GM19193 (cell line): ENCODE measurements around the gene AKT2.

Experiments used
- POLR2A ChIP-seq: IDR thresholded peaks from 4 replicates; pipeline ENCODE4 v1.6.1; 2011; ENCODE audit not compliant: insufficient read depth, insufficient read length; ENCODE audit errors: extremely low read depth

Gene AKT2

DNA sequence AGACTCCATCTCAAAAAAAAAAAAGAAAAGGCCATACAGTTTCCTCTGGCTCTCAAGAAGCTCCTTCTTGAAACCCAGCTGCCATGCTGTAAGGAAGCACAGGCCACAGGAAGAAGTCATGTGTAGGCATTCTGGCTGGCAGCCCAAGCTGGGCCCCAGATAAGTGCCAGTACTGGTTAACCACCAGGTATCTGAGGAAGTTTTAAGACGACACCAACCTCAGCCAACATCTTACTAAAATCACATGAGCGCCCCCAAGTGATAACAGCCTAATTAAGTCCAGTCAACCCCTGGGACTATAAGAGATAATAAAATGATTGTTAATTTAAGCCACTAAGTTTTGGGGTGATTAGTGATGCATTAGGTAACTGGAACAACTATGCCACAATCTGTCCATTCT is 27.4 kb upstream of the AKT2 start:
- TF ChIP-seq POLR2A = no peak

DNA sequence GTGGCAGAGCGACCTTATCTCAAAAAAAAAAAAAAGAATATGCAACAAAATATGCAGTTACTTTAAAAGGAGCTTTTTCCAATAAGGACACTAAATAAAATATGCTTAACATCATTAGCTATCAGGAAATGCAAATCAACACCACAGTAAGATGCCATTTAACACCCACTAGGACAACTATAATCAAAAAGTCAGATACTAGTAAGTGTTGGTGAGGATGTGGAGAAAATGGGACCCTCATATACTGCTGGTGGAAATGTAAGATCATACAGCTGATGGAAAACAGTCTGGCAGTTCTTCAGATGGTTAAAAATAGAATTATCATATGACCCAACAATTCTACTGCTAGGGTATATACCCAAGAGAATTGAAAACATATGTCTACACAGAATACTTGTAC is 24.5 kb upstream of the AKT2 start:
- no peak for TF ChIP-seq POLR2A

DNA sequence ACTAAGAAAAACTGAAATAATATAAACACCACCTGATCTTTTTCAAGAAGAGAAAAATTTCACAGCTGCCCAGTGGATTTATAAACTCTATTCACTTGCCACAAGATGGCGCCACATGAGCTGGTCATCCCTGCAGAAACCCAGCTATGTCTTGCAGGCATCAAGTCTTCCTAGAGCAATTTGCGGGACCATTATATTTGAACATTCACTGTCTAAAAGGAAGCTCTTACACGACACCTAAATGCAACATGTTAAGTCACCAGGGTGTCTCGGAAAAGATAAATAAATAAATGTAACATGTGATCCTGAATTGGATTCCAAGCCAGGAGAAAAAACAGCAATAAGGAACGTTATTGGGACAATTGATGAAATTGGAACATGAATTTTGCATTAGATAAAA is 20.3 kb upstream of the AKT2 start:
- no peak for TF ChIP-seq POLR2A

DNA sequence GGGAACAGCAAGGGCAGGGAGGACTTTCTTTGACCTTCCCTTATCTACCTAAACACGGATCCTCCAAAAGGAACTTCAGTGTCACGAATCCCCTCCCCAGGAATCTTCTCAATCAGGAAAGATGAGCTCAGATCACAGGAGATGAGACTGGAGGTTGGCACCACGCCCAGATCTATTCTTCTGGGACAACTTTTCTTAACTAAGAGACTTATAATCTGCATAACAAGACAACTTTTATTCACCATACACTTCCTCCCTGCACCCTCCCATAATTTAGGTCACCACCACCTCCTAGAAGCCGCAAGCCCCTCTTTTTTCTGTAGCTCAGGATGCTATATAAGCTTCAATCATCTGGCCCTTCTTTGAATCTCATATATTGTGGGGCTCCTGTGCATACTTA is 19.2 kb upstream of the AKT2 start:
- no peak for TF ChIP-seq POLR2A

DNA sequence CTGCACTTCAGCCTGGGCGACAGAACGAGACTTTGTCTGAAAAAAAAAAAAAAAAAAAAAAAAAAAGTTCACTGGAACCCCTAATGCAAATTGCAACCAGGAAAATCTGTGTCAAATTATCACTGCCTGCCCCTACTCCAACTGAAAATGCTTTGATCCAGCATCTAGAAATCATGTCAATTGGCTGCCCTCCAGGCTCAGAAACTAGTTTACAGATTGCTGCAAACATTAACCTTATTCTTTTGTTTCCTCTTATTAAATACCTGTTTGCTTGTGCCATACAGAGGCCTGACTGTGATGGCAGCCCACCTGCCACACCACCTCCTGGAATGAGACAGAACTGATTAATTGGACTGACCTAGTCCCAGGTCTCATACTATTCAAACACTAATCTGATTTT is 18.6 kb upstream of the AKT2 start:
- TF ChIP-seq POLR2A = no peak

DNA sequence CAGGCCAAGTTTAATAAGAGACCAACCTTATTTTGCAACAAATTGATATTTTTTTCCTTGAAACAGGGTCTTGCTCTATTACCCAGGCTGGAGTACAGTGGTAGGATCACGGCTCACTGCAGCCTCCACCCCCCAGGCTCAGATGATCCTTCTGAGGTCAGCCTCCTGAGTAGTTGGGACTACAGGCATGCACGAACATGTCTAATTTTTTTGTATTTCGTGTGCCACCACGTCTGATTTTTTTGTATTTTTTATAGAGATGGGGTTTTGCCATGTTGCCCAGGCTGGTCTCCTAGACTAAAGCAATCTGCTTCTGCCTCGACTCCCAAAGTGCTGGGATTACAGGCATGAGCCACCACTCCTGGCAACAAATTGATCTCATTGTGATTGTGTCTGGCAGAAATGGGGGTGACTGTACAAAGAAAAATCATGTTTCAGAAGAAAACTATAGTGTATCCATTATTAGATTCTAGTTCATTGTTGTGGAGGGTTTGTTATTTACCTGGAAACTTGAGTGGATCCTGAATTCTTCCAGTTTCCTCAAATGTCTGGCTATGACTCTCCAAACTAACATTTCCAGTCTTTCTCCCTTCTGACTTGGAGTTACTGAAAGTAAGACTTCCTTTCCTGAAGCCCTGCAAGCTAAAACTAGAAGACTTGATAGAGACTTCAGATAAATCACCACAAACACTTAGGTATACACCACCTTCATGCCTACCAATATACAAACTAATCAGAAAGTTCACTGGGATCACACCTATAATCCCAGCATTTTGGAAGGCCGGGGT is 17.3 kb upstream of the AKT2 start:
- no peak for TF ChIP-seq POLR2A

DNA sequence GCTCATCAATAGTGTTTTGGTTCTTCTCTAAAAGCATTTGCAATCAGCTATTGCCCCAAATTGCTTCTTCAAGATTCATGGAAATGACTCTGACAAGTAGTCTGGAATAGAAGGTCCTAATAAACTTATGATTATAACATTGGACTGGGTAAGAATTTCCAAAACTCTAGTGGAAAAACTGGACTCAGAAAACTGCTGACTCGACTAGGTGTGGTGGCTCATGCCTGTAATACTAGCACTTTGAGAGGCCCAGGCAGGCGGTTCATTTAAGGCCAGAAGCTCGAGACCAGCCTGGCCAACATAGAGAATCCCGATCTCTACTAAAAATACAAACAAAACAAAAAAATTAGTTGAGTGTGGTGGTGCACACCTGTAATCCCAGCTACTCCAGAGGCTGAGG is 15.5 kb upstream of the AKT2 start:
- no peak for TF ChIP-seq POLR2A

DNA sequence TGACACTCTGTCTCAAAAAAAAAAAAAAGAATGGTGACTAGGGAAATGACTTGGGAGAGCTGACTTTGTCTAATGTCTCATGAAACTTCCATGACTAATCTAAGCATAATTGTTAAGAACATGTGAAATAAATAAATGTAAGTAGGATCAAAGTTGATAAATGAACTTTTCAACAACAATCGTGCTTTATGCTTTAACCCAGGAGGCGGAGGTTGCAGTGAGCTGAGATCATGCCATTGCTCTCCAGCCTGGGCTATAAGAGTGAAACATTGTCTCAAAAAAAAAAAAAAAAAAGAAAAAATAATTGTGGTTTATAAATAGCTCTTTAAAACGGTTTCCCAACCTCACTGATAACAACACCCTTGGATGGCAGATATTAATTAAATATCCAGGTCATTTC is 12.9 kb upstream of the AKT2 start:
- no peak for TF ChIP-seq POLR2A

DNA sequence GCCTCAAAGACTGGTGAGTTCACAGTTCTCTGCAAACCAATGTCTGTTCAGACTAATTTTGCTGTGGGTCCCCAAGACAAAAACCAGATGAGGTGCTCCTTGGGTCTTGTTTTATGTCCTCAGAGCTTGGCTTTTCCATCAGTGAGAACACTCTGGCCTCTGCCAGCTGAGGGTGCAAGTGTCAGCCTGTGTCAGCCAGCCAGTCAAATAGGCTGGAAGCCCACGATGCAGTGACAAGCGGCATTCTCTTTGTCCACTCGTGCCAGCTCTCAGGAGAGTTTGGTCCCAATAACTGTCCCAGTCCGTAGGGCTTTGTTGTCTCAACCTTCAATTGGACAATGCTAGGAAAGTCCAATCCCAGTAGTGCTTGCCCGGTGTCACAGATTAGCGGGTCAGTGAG is 9.4 kb upstream of the AKT2 start:
- no peak for TF ChIP-seq POLR2A

DNA sequence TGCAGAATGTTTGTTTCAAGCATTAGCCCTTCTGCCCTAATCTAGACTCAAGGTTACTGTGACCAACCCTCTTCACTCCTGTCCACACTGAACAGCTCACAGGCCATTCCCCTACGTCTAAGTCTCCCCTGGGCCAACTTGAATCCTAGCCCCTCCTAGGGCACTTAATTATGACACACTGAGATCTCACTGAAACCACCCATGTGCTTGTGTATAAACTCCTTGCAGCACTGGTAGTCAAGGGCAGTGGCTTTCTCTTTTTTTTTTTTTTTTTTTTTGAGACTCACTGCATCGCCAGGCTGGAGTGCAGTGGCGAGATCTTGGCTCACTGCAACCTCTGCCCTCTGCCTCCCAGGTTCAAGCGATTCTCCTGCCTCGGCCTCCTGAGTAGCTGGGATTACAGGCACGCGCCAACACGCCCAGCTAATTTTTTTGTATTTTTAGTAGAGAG is 1.9 kb upstream of the AKT2 start:
- no peak for TF ChIP-seq POLR2A

DNA sequence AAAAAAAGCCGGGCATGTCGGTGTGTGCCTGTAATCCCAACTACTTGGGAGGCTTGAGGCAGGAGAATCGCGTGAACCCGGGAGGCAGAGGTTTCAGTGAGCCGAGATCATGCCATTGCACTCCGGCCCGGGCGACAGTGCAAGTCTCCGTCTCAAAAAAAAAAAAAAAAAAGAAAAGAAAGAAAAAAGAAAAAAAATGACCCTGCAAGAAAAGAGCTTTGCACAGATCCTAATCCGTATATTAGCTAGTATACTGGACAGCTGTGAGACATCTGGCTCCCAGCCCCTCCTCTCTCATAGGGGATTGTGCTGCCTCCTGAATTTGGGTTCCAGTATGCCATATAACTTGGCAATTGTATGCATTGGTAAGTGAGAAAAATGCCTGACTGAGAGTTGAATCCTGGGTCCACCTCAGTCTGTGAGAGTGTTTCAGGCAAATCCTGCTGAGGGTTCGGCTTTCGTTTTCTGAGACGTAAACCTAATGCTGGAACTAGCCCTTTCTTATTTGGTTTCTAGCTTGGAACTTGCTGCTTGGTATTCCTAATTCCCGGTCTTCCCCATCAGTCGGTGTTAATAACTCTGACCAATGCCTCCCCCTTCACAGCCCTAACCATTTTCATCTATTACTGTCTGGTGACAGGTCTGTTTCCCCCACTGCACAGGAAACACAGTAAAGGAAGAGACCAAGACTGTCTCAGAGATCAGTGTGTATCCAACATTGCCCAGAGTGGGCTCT is 1.3 kb upstream of the AKT2 start:
- no peak for TF ChIP-seq POLR2A

DNA sequence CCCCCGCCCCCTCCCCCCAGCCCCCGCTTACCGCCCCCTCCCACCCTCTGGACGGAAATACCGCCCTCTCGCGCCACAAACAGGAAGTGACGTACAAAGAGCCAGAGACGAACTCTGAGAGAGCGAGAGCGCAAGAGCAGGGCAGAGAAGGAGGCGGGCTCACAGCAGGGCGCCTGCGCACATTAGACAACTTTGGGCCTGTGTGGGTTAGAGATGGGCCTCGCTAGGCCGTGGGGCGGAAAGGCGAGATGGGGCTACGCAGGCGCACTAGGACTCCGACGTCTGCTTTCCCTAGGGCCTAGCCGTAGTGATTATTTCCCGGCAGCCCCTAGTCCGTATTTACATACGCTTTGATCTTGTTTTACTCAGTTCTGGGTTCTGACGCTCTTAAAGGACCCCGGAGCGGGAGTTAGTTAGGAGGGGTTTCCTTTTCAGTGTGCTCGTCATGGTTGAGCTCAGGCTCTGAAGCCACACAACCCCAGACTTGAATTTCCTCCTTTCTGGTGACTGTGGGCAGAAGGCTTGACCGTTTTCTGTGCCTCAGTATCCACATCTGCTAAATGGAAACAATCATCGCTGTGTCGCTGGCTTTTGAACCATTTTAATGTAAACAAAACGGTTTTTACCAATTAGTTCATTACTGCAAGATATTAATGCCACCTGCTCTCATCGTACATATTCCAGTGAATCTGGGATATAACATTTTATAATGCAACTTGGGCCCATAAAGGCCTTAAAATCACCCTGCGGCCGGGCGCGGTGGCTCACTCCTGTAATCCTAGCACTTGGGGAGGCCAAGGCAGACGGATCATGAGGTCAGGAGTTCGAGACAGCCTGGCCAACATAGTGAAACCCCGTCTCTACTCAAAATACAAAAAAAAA is 449 bp upstream of the AKT2 start:
- TF ChIP-seq POLR2A = peak; percentile 55

DNA sequence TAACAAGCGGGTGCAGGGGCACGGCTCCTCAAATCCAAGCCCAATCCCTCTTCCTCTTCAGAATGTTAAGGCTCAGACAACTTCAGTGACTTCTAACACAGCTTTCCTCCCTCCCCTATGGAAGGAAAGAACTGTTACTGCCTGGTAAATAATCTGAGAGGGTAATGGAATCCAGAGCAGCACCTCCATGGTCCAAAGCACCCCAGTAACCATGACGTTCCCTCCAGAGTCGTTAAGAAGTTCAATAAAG is 969 bp downstream of the AKT2 start:
- no peak for TF ChIP-seq POLR2A

DNA sequence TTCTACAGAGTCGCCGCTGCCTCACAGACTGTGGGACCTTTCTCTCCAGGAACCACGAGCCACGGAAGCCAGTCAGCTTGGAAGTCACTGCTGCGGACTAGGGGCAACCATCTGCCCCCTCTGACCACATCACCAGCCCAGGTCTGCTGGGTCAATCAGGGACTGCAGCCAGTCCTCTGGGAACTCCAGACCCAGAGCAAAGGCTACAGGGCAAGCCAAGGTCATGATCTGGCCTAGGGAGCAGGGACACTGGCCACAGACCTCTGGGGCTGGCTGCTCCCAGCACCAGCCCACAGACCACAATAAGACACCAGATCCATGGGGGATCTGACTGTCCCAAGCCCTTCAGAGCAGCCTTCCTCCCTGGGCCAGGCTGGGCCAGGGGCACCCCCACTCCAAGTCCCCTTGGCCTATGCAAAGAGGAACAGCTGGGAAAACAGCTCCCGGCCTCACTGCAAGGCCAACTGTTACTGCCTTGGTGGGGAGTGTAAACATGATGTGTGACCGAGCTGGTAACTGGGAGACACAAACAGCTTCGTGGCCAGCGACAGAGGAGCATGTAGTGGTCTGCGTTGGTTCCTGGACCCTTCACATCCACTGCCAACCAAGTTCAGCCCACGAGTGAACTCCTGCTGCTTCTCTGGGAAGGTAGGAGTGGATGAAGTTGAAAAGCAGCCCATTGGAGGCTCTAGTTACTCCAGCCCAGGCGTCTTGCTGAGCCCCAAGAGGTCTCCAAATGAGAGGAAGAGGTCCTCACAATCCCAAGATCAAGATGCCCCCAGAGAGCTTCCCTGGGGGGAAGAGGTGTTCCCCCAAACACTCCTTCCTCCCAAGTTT is 1.5 kb downstream of the AKT2 start:
- peak; percentile 4 for TF ChIP-seq POLR2A

DNA sequence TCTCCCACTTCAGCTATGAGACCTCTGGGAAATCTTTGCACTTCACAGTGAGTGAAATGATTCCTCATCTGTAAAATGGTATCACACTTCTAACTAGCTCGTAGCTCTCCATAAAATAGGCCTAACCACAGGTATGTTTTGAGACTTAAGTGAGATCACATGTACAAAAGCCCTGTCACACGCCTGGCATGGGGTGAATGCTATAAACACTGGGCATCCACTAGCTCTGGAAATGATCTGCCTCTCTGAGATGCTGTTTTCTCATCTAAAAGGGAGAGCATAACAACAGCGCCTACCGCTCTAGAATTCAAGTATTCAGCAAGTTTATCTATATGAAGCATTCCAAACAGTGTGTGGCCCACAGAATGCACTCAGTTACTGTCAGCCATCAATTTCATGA is 2.2 kb downstream of the AKT2 start:
- no peak for TF ChIP-seq POLR2A
